Measurements from ENCODE around the gene MAPK10. TPM values are rescaled to one million over a fixed set of nuclear protein-coding genes. Genes with fewer than 3 reads are reported as not detected.

Gene MAPK10
- total RNA-seq, 6 experiments from 2014 or later = 0.74 to 1.9 (median 1.6) TPM

GRCh38 chr4:86011117-86011516 lies 348.7 kb downstream of the MAPK10 start:
- WGBS (ENCODE audit: insufficient coverage, low coverage, low lambda C conversion rate, missing lambda C conversion rate) = 100% methylated on average over 1 of the region's 1 CpG

GRCh38 chr4:86007042-86007441 lies 352.8 kb downstream of the MAPK10 start:
- ATAC-seq (no peak), DNase-seq (no peak)
- H3K9me3 ChIP-seq = no peaks in the 10 kb centered on the region
- 97% methylated on average over 6 of the region's 6 CpGs for WGBS (ENCODE audit: insufficient coverage, low coverage, low lambda C conversion rate, missing lambda C conversion rate)
- H3K27ac ChIP-seq = no peak overlapping the region
- TF ChIP-seq CTCF (IDR thresholded peaks at IDR 0.05) (no peak), POLR2A (IDR thresholded peaks at IDR 0.05) (no peak)
- no peaks in the 10 kb centered on the region for H3K27me3 ChIP-seq
- no peak overlapping the region for H3K4me3 ChIP-seq
- no peaks in the 10 kb centered on the region for H3K4me1 ChIP-seq
- intact Hi-C loops (cut with DNase I) = no loop called here
- H3K36me3 ChIP-seq = no peaks in the 10 kb centered on the region

More at GRCh38 chr4:86011117-86011516, 348.7 kb downstream of the MAPK10 start:
- H3K36me3 ChIP-seq = no peaks in the 10 kb centered on the region
- H3K4me1 ChIP-seq = no peaks in the 10 kb centered on the region
- TF ChIP-seq POLR2A (IDR thresholded peaks at IDR 0.05) (no peak), CTCF (IDR thresholded peaks at IDR 0.05) (no peak)
- no peak overlapping the region for H3K4me3 ChIP-seq
- H3K27me3 ChIP-seq = no peaks in the 10 kb centered on the region
- intact Hi-C loops (cut with DNase I) = no loop called here
- DNase-seq = no peak
- ATAC-seq = no peak
- no peaks in the 10 kb centered on the region for H3K9me3 ChIP-seq
- no peak overlapping the region for H3K27ac ChIP-seq

- no peak for ATAC-seq
- no peaks in the 10 kb centered on the region for H3K27me3 ChIP-seq
- no peak for DNase-seq
- no peaks in the 10 kb centered on the region for H3K4me1 ChIP-seq
- no peaks in the 10 kb centered on the region for H3K9me3 ChIP-seq
- TF ChIP-seq POLR2A (IDR thresholded peaks at IDR 0.05) (no peak), CTCF (IDR thresholded peaks at IDR 0.05) (no peak)
- H3K27ac ChIP-seq = no peak overlapping the region
- intact Hi-C loops (cut with DNase I) = no loop called here
- H3K4me3 ChIP-seq = no peak overlapping the region
- no peaks in the 10 kb centered on the region for H3K36me3 ChIP-seq
These were observed 353.8 kb downstream of the MAPK10 start for GRCh38 chr4:86006057-86006456.

GRCh38 chr4:86004030-86004429 lies 355.8 kb downstream of the MAPK10 start:
- Histone ChIP-seq H3K27ac (no peak overlapping the region), H3K27me3 (no peaks in the 10 kb centered on the region), H3K4me3 (no peak overlapping the region), H3K9me3 (no peaks in the 10 kb centered on the region), H3K36me3 (no peaks in the 10 kb centered on the region), H3K4me1 (no peaks in the 10 kb centered on the region)
- 66% methylated on average over 2 of the region's 2 CpGs for WGBS (ENCODE audit: insufficient coverage, low coverage, low lambda C conversion rate, missing lambda C conversion rate)
- intact Hi-C loops (cut with DNase I) = no loop called here
- no peak for ATAC-seq
- DNase-seq = no peak
- TF ChIP-seq POLR2A (IDR thresholded peaks at IDR 0.05) (no peak), CTCF (IDR thresholded peaks at IDR 0.05) (no peak)

GRCh38 chr4:86001591-86001990 lies 358.3 kb downstream of the MAPK10 start:
- DNase-seq (no peak), ATAC-seq (no peak)
- no peaks in the 10 kb centered on the region for H3K9me3 ChIP-seq
- no peaks in the 10 kb centered on the region for H3K4me1 ChIP-seq
- H3K27me3 ChIP-seq = no peaks in the 10 kb centered on the region
- WGBS (ENCODE audit: insufficient coverage, low coverage, low lambda C conversion rate, missing lambda C conversion rate) = 69% methylated on average over 2 of the region's 2 CpGs
- no peak for TF ChIP-seq POLR2A (IDR thresholded peaks at IDR 0.05)
- TF ChIP-seq CTCF (IDR thresholded peaks at IDR 0.05) = no peak
- intact Hi-C loops (cut with DNase I) = no loop called here
- H3K36me3 ChIP-seq = no peaks in the 10 kb centered on the region
- H3K27ac ChIP-seq = no peak overlapping the region
- H3K4me3 ChIP-seq = no peak overlapping the region
